MCF 10A (cell line): Measurements from ENCODE around the gene FOXP4. TPM values are rescaled to one million over a fixed set of nuclear protein-coding genes. Genes with fewer than 3 reads are reported as not detected.
A peak's percentile ranks its signal among the peaks of the same experiment; 100 is the strongest.

ENCODE experiments used
- BruUV-seq: library from RNA; stranded (reverse); fragments of 400-500 nt; replicated peaks from 2 replicates; lab custom pipeline; 2021; lab: Mats Ljungman, UMichigan
- CTCF ChIA-PET: fragments of 300-600 bp; sonication (Branson Sonifier 250); formaldehyde crosslinking; extraction: SDS; loops from one replicate; lab custom pipeline; 2021; ENCODE audit warnings: antibody characterized with exemption, inconsistent platforms; lab: Yijun Ruan, JAX
- POLR2A ChIA-PET: fragments of 300-600, 350-650 bp; sonication (Branson Sonifier 250); formaldehyde crosslinking; extraction: SDS; loops from one replicate; lab custom pipeline; 2020; ENCODE audit warnings: antibody characterized with exemption, inconsistent platforms; lab: Yijun Ruan, JAX
- DNase-seq: peaks from one replicate; pipeline ENCODE4 v3.0.0-alpha.2; 2018; ENCODE audit not compliant: unreplicated experiment
- H3K27ac Mint-ChIP-seq: one replicate; pipeline ENCODE4 v1.8.0; 2022; ENCODE audit warnings: mild to moderate bottlenecking, low read depth, mixed read lengths; ENCODE audit not compliant: unreplicated experiment
- H3K27me3 Mint-ChIP-seq: one replicate; pipeline ENCODE4 v1.8.0; 2022; ENCODE audit warnings: mixed read lengths; ENCODE audit not compliant: insufficient read depth, unreplicated experiment
- H3K36me3 Mint-ChIP-seq: one replicate; pipeline ENCODE4 v1.8.0; 2022; ENCODE audit warnings: mild to moderate bottlenecking, moderate library complexity, mixed read lengths; ENCODE audit not compliant: insufficient read depth, unreplicated experiment
- H3K4me1 Mint-ChIP-seq: one replicate; pipeline ENCODE4 v1.8.0; 2022; ENCODE audit warnings: mixed read lengths; ENCODE audit not compliant: insufficient read depth, unreplicated experiment
- H3K4me3 Mint-ChIP-seq: one replicate; pipeline ENCODE4 v1.8.0; 2022; ENCODE audit warnings: mild to moderate bottlenecking, moderate library complexity, mixed read lengths; ENCODE audit not compliant: unreplicated experiment
- H3K9me3 Mint-ChIP-seq: one replicate; pipeline ENCODE4 v1.8.0; 2022; ENCODE audit warnings: mixed read lengths; ENCODE audit not compliant: unreplicated experiment
- CTCF ChIP-seq: fragments of 200-600 bp; IDR thresholded peaks from one replicate; pipeline ENCODE4 v1.8.0; 2022; ENCODE audit warnings: antibody characterized with exemption, mild to moderate bottlenecking; ENCODE audit not compliant: unreplicated experiment
- intact Hi-C: fragments of 100-400 bp; cut with micrococcal nuclease; formaldehyde crosslinking; loops from 2 replicates; pipeline ENCODE4 v1.14.1; 2022
- total RNA-seq: library from RNA; stranded (reverse); gene quantifications from 2 replicates; pipeline ENCODE4 v1.2.3, GENCODE V29; 2022

Gene FOXP4
- total RNA-seq, 1 experiment from 2014 or later = 16.5 TPM

DNA sequence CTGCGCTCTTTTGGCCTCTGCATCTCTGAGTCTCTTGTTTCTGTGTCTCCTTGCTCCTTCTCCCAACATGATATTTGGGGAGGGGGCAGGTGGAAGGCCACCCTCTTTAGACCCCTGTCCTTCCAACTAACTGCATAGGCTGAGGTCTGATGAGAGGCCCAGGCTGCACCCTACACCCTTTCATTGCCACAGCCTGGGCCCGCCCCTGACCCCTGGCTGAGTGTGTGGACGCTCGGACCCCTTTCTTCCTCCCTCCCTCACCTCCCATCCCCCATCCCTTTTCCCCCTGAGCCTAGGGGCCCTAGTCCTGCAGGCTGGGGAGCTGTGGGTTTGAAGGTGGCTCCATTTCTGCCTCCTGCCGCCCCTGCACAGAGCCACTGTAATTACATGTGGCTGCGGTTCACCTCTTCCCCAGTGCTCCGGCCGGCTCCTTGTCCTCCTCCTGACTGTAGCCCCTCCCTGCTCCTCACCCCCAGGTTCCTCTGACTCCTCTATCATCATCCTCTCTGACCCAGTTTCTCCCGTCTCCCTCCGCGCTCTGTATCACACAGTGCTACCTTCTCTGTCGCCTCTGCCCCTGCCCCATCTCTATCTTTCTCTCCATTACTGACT lies 98.9 kb downstream of the FOXP4 start:
- ChIA-PET CTCF (no interaction called here), POLR2A (no interaction called here)
- TF ChIP-seq CTCF = no peak
- peaks cover 26% of the 10 kb centered on the region for H3K4me1 Mint-ChIP-seq
- H3K36me3 Mint-ChIP-seq = peaks cover 26% of the 10 kb centered on the region
- H3K4me3 Mint-ChIP-seq = no peak overlapping the region
- H3K9me3 Mint-ChIP-seq = no peaks in the 10 kb centered on the region
- peak overlapping the region; percentile 91 for H3K27ac Mint-ChIP-seq
- H3K27me3 Mint-ChIP-seq = no peaks in the 10 kb centered on the region
- intact Hi-C loops = no loop called here
- no peak for DNase-seq
- BruUV-seq = no TSS peak

GRCh38 chr6:41646026-41646795 lies 100.0 kb downstream of the FOXP4 start:
- CTCF ChIA-PET = interaction anchor here (0.7 to 1.9 kb wide), 4 partner anchors 12 to 44 kb away, joined by 3 to 7 read pairs (median 4); no protein-coding TSS in a partner anchor
- H3K36me3 Mint-ChIP-seq = peaks cover 33% of the 10 kb centered on the region
- BruUV-seq = no TSS peak
- no peak for DNase-seq
- no peak overlapping the region for H3K27ac Mint-ChIP-seq
- H3K4me1 Mint-ChIP-seq = peaks cover 26% of the 10 kb centered on the region
- intact Hi-C loops = no loop called here
- H3K27me3 Mint-ChIP-seq = no peaks in the 10 kb centered on the region
- H3K4me3 Mint-ChIP-seq = no peak overlapping the region
- no peak for TF ChIP-seq CTCF
- POLR2A ChIA-PET = interaction anchor here (1.6 kb wide), 1 partner anchor 10 kb away, joined by 7 read pairs; no protein-coding TSS in a partner anchor
- no peaks in the 10 kb centered on the region for H3K9me3 Mint-ChIP-seq

- no peaks in the 10 kb centered on the region for H3K27me3 Mint-ChIP-seq
- H3K27ac Mint-ChIP-seq = no peak overlapping the region
- intact Hi-C loops = no loop called here
- no peaks in the 10 kb centered on the region for H3K9me3 Mint-ChIP-seq
- DNase-seq = no peak
- peaks cover 26% of the 10 kb centered on the region for H3K4me1 Mint-ChIP-seq
- no peak for TF ChIP-seq CTCF
- peaks cover 38% of the 10 kb centered on the region for H3K36me3 Mint-ChIP-seq
- H3K4me3 Mint-ChIP-seq = no peak overlapping the region
- BruUV-seq = no TSS peak
- ChIA-PET CTCF (interaction anchor here (0.7 to 1.9 kb wide), 6 partner anchors 10 to 225 kb away, joined by 3 to 7 read pairs (median 4); no protein-coding TSS in a partner anchor), POLR2A (interaction anchor here (0.6 to 1.6 kb wide), 2 partner anchors 11 to 85 kb away, joined by 3 to 7 read pairs; no protein-coding TSS in a partner anchor)
Observed at GRCh38 chr6:41647061-41647511, 100.9 kb downstream of the FOXP4 start.

DNA sequence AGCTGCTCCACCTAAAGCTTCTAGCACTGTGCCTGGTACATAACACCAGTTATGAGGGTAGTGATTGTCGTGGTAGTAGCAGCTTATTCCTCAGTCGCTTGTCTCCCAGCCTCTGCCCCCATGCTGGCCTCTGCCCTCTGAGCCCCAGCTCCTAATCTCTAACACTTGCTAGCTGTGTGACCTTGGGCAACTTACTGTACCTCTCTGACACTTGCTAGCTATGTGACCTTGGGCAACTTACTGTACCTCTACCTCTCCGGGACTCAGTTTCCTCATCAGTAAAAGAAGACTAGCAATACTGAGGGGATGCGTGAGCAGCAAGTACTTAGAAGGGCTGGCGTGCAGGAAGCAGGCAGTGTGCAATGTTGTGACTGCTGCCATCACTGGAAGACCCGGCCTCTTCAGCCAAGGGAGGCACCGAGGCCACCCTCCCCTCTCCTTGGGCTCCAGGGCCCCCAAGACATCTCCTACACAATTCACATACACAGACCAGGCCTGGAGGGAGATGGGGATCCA lies 101.9 kb downstream of the FOXP4 start:
- H3K36me3 Mint-ChIP-seq = peaks cover 41% of the 10 kb centered on the region
- no peak overlapping the region for H3K27ac Mint-ChIP-seq
- ChIA-PET CTCF (interaction anchor here (0.6 to 1.2 kb wide), 3 partner anchors 45 to 226 kb away, joined by 3 read pairs; no protein-coding TSS in a partner anchor), POLR2A (no interaction called here)
- no peaks in the 10 kb centered on the region for H3K9me3 Mint-ChIP-seq
- no peak for DNase-seq
- H3K4me1 Mint-ChIP-seq = peaks cover 23% of the 10 kb centered on the region
- intact Hi-C loops = no loop called here
- no peak for TF ChIP-seq CTCF
- no peak overlapping the region for H3K4me3 Mint-ChIP-seq
- no TSS peak for BruUV-seq
- H3K27me3 Mint-ChIP-seq = no peaks in the 10 kb centered on the region
